Heart left ventricle (tissue), 13 donors: ENCODE results near the gene RARRES1.

ENCODE experiments used
- POLR2A ChIP-seq, 2 donors: fragments of 450-650 bp; IDR thresholded peaks; one replicate each; pipeline ENCODE4 v1.6.1; 2017; ENCODE audit warnings: antibody characterized with exemption in 2 of 2, mild to moderate bottlenecking in 2 of 2, moderate library complexity in 2 of 2
- TF ChIP-seq, protein P1 (sequence below), 12 donors: fragments of 200-600 bp; sonication (generic) in 4 of 12; IDR thresholded peaks; one replicate each; pipeline versions ENCODE4 v1.5.0 to v1.8.0; 2018 to 2022; ENCODE audit warnings: antibody characterized with exemption in 12 of 12, mild to moderate bottlenecking in 5 of 12
- donor health status: ischemic (EF 13 %, LVEDD 7.1; RV severe dilation, severe dysfunction).
- donor health status: DM: no; HTN: yes; CAD: no.
- donor health status: DM: no; HTN: no; CAD: no.
- donor health status: ischemic (EF 25% LVEDD 6.9; RV normal size, moderate dysfunction).
- donor health status: ischemic (EF 25% LVEDD 5.7; RV mildly dilated, moderate dysfunction).
- donor health status: ischemic (EF 35%, LVEDD 5.7; RV mildly dilated, moderate dysfunction).
- donor health status: nonischemic (EF 11% LVEDD 7.7; RV severe dilation, severe dysfunction).
- donor health status: DM: yes; HTN: yes; CAD: no.
- donor health status: PGD.
- donor health status: ischemic (EF 29% LVEDD 5.4; RV normal size, mild dysfunction).
- donor health status: nonischemic (EF 23%, LVEDD 6.1; RV moderate dilation, normal function).

- TF ChIP-seq, protein P1, sequence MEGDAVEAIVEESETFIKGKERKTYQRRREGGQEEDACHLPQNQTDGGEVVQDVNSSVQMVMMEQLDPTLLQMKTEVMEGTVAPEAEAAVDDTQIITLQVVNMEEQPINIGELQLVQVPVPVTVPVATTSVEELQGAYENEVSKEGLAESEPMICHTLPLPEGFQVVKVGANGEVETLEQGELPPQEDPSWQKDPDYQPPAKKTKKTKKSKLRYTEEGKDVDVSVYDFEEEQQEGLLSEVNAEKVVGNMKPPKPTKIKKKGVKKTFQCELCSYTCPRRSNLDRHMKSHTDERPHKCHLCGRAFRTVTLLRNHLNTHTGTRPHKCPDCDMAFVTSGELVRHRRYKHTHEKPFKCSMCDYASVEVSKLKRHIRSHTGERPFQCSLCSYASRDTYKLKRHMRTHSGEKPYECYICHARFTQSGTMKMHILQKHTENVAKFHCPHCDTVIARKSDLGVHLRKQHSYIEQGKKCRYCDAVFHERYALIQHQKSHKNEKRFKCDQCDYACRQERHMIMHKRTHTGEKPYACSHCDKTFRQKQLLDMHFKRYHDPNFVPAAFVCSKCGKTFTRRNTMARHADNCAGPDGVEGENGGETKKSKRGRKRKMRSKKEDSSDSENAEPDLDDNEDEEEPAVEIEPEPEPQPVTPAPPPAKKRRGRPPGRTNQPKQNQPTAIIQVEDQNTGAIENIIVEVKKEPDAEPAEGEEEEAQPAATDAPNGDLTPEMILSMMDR (IDR thresholded peaks at IDR 0.05): no peak
- no peak for TF ChIP-seq POLR2A (IDR thresholded peaks at IDR 0.05)
Measured at GRCh38 chr3:158780766-158781165, 48.5 kb upstream of the RARRES1 start.
